ENCODE data around the gene SRSF8. TPM values are rescaled to one million over a fixed set of nuclear protein-coding genes. Genes with fewer than 3 reads are reported as not detected.
"Not testable (repeated sequence)": the region's sequence is repeated elsewhere in the genome, so short reads cannot be mapped to it uniquely, and the experiment has no call there.

The SRSF8 gene
- total RNA-seq, 1 experiment from 2014 or later, result 31.0 TPM

DNA sequence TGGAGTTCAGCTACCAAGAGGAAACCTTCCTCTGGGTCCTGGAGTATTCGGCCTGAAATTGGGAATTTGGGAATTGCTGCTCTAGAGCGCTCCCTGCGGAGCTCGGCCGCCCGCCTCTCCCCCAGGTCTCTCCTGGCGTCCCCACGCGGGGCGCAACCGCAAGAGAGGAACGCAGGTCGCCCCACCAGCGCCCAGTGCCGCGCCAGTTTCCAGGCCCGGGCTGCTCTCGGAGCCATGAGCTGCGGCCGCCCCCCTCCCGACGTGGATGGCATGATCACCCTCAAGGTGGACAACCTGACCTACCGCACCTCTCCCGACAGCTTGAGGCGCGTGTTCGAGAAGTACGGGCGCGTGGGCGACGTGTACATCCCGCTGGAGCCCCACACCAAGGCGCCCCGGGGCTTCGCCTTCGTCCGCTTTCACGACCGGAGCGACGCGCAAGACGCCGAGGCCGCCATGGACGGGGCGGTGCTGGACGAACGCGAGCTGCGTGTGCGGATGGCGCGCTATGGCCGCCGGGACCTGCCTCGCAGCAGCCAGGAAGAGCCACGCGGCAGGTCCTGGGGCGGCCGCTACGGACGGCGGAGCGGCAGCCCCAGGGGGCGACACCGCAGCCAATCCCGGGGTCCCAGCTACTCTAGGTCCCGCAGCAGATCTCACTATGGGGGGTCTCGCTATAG is 29.2 kb upstream of the SRSF8 start:
- intact Hi-C loops (cut with micrococcal nuclease); H4K20me1 ChIP-seq (ENCODE audit: insufficient read depth); POLR2A ChIA-PET; H3K4me2 ChIP-seq (ENCODE audit: low read length); H3K79me2 ChIP-seq (ENCODE audit: insufficient read depth, low read length); BruUV-seq (replicated peaks); H3K36me3 ChIP-seq (ENCODE audit: control insufficient read depth in 1 of 2, insufficient read depth in 2 of 2, low read length in 2 of 2); DNase-seq (ENCODE audit: low read depth, low spot score); CTCF ChIA-PET; H3K27ac ChIP-seq (ENCODE audit: low read depth, low read length); RAD21 ChIA-PET (ENCODE audit: low non-redundant PET in 1 of 2, low total read pairs in 2 of 2, uncharacterized antibody in 2 of 2, unreplicated experiment in 2 of 2); H3K9me3 ChIP-seq (ENCODE audit: control insufficient read depth in 1 of 2, insufficient read depth in 1 of 2, low read depth in 1 of 2, low read length in 2 of 2); H3K9ac ChIP-seq (ENCODE audit: low read length); H3K4me1 ChIP-seq (ENCODE audit: control insufficient read depth in 1 of 2, insufficient read depth in 2 of 2, low read length in 2 of 2); ATAC-seq; H3K9me2 ChIP-seq (ENCODE audit: insufficient read depth); H3K27me3 ChIP-seq (ENCODE audit: insufficient read depth, low read length); H3K4me3 ChIP-seq (replicated peaks in 1 of 2; ENCODE audit: low read depth in 1 of 2, low read length in 2 of 2); H2AFZ ChIP-seq (ENCODE audit: low read depth, low read length, poor library complexity, severe bottlenecking): not testable (repeated sequence)

DNA sequence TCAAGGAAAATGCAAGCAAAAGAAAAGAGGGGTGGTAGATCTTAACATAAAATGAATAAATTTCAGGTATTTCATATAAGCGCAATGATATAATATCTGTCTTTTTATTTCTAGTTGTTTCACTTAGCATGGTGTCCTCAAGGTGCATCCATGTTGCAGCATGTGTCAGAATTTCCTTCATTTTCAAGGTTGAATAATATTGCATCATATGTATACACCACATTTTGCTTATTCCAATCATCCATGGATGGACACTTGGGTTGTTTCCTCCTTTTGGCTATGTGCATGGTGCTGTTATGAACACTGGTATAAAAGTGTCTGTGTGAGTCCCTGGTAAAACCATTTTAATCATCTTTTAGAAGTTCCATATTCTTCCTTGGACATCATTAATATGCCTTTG is 24.5 kb upstream of the SRSF8 start:
- Histone ChIP-seq H3K4me3 (replicated peaks in 1 of 2; ENCODE audit: low read depth in 1 of 2, low read length in 2 of 2) (no peak overlapping the region), H3K4me1 (ENCODE audit: control insufficient read depth in 1 of 2, insufficient read depth in 2 of 2, low read length in 2 of 2) (no peaks in the 10 kb centered on the region), H3K4me2 (ENCODE audit: low read length) (no peak overlapping the region), H3K79me2 (ENCODE audit: insufficient read depth, low read length) (no peaks in the 10 kb centered on the region), H4K20me1 (ENCODE audit: insufficient read depth) (no peaks in the 10 kb centered on the region), H3K9me2 (ENCODE audit: insufficient read depth) (no peaks in the 10 kb centered on the region), H3K27me3 (ENCODE audit: insufficient read depth, low read length) (peaks cover 16% of the 10 kb centered on the region), H3K36me3 (ENCODE audit: control insufficient read depth in 1 of 2, insufficient read depth in 2 of 2, low read length in 2 of 2) (no peaks in the 10 kb centered on the region), H3K9me3 (ENCODE audit: control insufficient read depth in 1 of 2, insufficient read depth in 1 of 2, low read depth in 1 of 2, low read length in 2 of 2) (no peaks in the 10 kb centered on the region), H2AFZ (ENCODE audit: low read depth, low read length, poor library complexity, severe bottlenecking) (no peak overlapping the region), H3K27ac (ENCODE audit: low read depth, low read length) (no peak overlapping the region), H3K9ac (ENCODE audit: low read length) (no peak overlapping the region)
- no TSS peak for BruUV-seq (replicated peaks)
- CTCF ChIA-PET, result no interaction called here
- ATAC-seq (no peak), DNase-seq (ENCODE audit: low read depth, low spot score) (no peak)
- intact Hi-C loops (cut with micrococcal nuclease), result no loop called here
- RAD21 ChIA-PET (ENCODE audit: low non-redundant PET in 1 of 2, low total read pairs in 2 of 2, uncharacterized antibody in 2 of 2, unreplicated experiment in 2 of 2), result no interaction called here
- POLR2A ChIA-PET, result no interaction called here
- TF ChIP-seq, protein P1, sequence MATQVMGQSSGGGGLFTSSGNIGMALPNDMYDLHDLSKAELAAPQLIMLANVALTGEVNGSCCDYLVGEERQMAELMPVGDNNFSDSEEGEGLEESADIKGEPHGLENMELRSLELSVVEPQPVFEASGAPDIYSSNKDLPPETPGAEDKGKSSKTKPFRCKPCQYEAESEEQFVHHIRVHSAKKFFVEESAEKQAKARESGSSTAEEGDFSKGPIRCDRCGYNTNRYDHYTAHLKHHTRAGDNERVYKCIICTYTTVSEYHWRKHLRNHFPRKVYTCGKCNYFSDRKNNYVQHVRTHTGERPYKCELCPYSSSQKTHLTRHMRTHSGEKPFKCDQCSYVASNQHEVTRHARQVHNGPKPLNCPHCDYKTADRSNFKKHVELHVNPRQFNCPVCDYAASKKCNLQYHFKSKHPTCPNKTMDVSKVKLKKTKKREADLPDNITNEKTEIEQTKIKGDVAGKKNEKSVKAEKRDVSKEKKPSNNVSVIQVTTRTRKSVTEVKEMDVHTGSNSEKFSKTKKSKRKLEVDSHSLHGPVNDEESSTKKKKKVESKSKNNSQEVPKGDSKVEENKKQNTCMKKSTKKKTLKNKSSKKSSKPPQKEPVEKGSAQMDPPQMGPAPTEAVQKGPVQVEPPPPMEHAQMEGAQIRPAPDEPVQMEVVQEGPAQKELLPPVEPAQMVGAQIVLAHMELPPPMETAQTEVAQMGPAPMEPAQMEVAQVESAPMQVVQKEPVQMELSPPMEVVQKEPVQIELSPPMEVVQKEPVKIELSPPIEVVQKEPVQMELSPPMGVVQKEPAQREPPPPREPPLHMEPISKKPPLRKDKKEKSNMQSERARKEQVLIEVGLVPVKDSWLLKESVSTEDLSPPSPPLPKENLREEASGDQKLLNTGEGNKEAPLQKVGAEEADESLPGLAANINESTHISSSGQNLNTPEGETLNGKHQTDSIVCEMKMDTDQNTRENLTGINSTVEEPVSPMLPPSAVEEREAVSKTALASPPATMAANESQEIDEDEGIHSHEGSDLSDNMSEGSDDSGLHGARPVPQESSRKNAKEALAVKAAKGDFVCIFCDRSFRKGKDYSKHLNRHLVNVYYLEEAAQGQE (IDR thresholded peaks at IDR 0.05; ENCODE audit: low read depth), result no peak
- TF ChIP-seq CEBPB (IDR thresholded peaks at IDR 0.05; ENCODE audit: low read depth) (no peak), POLR2AphosphoS5 (IDR thresholded peaks at IDR 0.05; ENCODE audit: low read depth, low read length) (no peak), FOSL1 (IDR thresholded peaks at IDR 0.05; ENCODE audit: low read depth) (no peak), CBX3 (IDR thresholded peaks at IDR 0.05; ENCODE audit: low read depth) (no peak), JUND (IDR thresholded peaks at IDR 0.05) (no peak), ZNF274 (IDR thresholded peaks at IDR 0.05; ENCODE audit: low read depth, low read length) (no peak), SIN3A (IDR thresholded peaks at IDR 0.05; ENCODE audit: low read depth) (no peak), EZH2 (IDR thresholded peaks at IDR 0.05) (no peak), SRF (IDR thresholded peaks at IDR 0.05; ENCODE audit: low read depth) (no peak), EZH2phosphoT487 (IDR thresholded peaks at IDR 0.05; ENCODE audit: borderline replicate concordance) (no peak), EGR1 (IDR thresholded peaks at IDR 0.05; ENCODE audit: low read depth) (no peak), RAD21 (IDR thresholded peaks at IDR 0.05; ENCODE audit: low read depth) (no peak), TCF7L2 (IDR thresholded peaks at IDR 0.05; ENCODE audit: borderline replicate concordance, extremely low read depth, insufficient read depth, insufficient read length) (no peak), POLR2A (IDR thresholded peaks at IDR 0.05; ENCODE audit: borderline replicate concordance, extremely low read depth, insufficient read depth, insufficient read length) (no peak), SP1 (IDR thresholded peaks at IDR 0.05; ENCODE audit: low read depth) (no peak)
- TF ChIP-seq, protein P2, sequence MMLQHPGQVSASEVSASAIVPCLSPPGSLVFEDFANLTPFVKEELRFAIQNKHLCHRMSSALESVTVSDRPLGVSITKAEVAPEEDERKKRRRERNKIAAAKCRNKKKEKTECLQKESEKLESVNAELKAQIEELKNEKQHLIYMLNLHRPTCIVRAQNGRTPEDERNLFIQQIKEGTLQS (IDR thresholded peaks at IDR 0.05), result no peak
- TF ChIP-seq, protein P3, sequence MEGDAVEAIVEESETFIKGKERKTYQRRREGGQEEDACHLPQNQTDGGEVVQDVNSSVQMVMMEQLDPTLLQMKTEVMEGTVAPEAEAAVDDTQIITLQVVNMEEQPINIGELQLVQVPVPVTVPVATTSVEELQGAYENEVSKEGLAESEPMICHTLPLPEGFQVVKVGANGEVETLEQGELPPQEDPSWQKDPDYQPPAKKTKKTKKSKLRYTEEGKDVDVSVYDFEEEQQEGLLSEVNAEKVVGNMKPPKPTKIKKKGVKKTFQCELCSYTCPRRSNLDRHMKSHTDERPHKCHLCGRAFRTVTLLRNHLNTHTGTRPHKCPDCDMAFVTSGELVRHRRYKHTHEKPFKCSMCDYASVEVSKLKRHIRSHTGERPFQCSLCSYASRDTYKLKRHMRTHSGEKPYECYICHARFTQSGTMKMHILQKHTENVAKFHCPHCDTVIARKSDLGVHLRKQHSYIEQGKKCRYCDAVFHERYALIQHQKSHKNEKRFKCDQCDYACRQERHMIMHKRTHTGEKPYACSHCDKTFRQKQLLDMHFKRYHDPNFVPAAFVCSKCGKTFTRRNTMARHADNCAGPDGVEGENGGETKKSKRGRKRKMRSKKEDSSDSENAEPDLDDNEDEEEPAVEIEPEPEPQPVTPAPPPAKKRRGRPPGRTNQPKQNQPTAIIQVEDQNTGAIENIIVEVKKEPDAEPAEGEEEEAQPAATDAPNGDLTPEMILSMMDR (IDR thresholded peaks at IDR 0.05 in 2 of 3, conservative IDR thresholded peaks at IDR 0.05 in 1 of 3; ENCODE audit: borderline replicate concordance in 1 of 3, insufficient read depth in 1 of 3, low read depth in 2 of 3, low read length in 2 of 3), result no peak
